CD4-positive, alpha-beta T cell treated with Interferon alpha-2 for 1 hour (primary cell): ENCODE data around the gene ALX3.

ENCODE experiments used
- DNase-seq, 2 donors: peaks; one replicate each; pipeline ENCODE4 v3.0.0-alpha.2; 2020 to 2022

The ALX3 gene

DNA sequence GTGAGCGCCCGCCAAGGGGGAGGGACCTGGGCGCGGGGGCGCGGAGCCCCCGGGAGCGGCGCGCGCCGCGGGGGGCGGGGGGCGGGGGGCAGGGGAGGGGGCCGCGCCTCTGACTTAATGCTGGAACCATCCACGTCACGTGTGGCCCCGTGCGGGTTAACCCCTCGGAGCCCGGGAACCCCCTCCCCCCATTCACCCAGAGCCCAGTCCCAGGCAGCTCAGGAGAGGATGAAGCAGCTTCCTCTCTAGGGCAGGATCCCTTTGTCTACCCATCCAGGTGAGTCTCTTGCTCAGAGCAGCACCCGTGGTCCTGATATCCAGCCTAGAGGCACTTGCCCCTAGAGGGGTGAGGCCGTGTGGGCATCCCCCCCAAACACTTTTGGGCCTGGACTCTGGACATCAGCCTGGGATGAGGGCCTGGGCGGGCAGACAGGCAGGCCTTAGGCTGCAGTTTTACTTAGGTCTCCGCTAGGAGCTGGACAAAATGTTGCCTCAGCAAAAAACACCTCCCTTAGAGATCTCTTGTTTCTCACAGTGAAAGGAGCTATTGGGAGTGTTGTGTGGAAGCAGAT is at the start of gene ALX3:
ALX3 (minus strand) TSS at position 2 of the 572 bp plus-strand sequence. CDS start 60 bp downstream, outside the sequence.
- no peak for DNase-seq

DNA sequence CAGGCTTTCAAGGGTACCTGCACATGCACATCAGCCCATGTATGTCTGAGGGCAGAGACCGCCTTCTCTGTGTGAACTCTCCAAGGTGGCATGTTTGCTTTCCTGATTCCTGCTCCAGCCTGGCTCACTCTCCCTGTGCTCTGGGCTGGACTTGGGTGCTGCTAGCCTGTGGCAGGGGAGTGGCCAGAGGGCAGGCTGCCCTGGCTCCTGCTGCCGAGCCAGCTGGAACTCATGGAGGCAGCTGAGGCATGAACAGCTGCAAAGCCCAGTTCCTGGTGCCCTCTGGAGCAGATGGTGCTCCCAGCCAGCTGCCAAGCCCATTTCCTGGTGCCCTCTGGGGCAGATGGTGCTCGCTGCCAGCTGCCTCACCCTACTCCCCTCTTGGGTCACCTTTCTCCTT is 49.4 kb upstream of the ALX3 start:
- DNase-seq = no peak

DNA sequence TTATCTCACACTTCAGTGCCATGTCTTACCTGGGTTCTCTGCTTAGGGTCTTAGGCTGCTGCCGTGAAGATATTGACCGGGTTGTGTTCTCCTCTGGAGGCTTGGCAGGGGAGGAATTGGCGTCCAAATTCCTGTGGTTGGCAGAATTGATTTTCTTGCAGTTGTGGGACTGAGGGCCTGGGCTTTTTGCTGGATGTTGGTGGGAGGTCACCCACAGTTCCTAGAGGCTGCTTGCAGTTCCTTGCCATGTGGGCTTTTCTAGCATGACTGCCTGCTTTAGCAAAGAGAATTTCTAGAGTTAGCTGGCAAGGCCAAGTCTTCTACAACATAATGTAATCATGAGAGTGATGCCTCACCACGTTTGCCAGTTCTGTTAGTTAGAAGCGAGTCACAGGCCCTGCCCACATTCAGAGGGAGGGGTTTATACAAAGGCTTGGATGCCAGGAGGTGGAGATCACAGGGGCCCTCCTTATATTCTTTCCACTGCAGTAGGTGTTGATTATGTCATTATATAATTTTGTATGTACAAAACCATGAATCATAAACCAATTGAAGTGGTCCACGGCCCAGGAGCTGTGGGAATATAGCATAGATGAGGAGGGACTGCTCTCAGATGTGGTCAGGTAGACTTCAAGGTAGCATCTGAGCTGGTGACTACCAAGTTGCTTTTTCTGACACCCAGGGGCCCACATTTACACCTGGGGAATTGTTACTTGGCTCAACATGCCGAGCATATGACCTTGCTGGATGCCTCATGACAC is 48.3 kb upstream of the ALX3 start:
- no peak for DNase-seq

DNA sequence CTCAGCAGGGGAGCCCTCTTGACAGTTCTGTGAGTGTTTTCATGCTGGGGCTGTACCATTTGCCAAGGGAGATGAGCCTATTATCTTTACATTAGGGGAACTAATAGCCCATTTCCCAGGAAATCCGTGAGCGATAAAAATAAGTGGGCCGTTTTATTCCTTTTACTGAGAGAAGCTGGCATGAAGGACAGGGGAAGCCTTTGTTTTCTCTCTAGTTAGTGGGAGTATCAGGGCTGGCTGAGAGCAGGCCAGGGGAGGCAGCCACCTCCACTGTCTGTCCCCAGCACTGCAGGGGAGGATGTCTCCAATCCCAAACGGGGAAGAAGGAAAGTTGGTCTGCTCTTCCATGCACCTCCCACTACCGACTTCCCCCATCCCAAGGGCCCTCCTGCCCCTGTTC is 44.3 kb upstream of the ALX3 start:
- DNase-seq = no peak

DNA sequence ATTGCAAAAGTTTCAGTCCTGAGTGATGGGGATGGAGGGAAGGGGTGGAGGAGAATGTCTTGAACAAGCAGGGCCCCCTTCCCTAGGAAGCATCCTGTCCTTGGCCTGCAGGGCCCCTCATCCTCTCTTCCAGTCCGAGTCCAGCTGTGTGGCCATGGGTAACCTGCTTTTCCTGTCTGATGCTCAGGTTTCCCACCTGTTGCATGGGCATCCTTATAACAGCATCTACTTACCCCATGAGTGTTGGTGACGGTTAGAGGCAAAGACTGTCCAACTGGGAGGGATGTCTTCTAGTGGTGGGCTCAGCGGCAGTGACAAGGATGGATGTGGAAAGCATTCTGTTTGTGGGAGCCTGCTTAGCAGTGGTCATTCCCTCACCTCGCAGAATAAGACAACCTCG is 43.7 kb upstream of the ALX3 start:
- DNase-seq = no peak

DNA sequence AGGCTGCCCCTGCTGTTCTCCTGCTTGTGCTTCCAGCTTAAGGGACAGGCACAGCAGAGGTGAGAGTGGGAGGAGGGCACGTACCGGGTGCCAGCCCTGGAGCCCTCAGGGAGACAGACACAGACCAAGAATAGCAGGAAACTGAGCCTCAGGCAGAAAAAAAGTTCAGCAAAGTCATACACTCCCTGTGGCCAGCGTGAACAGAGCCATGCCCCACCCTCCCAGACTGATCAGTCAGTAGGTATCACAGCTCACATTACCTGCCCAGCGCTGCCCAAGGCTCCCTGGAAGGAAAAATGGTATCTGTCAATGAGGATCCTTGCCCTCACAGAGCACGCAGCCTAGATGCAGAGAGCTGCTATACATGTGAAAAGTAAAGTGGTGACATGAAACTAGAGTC is 43.1 kb upstream of the ALX3 start:
- DNase-seq = no peak

DNA sequence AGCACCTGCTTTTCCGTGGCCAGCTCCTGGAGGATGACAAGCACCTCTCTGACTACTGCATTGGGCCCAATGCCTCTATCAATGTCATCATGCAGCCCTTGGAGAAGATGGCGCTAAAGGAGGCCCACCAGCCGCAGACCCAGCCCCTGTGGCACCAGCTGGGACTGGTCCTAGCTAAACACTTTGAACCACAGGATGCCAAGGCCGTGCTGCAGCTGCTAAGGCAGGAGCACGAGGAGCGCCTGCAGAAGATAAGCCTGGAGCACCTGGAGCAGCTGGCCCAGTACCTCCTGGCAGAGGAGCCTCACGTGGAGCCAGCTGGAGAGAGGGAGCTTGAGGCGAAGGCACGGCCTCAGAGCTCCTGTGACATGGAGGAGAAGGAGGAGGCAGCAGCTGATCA is 42.2 kb upstream of the ALX3 start:
- DNase-seq = no peak

DNA sequence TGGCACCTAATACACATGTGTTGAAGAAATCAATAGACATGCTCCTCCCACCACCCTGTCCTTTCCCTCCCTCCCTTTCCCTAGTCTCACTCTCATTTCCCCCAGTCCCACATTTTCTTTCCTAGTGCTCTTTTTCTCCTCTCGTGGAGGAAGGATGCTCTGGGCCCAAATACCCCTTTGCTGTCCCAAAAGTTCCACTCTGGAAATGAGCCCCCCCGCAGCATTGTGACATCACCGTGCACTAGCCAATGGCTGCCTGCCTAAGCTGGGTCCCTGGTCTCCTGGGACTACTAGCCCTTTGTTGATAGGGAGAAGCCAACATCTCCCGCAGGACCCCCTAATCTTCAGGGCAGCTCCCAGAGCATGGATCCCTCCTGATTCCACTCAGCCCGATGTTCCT is 41.7 kb upstream of the ALX3 start, which contains the start of gene UBL4B:
UBL4B (plus strand) TSS at position 301 of the 400 bp plus-strand sequence; CDS start at position 393, 92 bp downstream.
- DNase-seq = no peak

DNA sequence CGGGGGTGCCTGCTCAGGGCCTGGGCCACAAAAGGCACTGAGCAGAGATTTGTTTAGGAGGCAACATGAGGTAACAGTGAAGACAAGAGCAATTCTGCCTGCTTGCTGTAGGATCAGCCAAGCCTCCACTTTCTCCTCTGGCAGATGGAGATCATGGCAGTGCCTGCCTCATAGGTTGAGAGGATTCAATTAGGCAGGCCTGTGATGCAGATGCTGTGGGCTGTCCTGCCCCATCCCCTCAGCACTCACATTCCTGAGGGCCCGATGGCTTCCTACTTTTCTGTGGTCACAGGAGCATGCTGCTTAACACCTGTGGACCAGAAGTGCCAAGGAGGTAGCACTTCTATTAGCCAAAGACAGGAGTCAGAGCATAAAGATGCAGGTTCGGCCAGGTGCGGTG is 40.6 kb upstream of the ALX3 start:
- no peak for DNase-seq

DNA sequence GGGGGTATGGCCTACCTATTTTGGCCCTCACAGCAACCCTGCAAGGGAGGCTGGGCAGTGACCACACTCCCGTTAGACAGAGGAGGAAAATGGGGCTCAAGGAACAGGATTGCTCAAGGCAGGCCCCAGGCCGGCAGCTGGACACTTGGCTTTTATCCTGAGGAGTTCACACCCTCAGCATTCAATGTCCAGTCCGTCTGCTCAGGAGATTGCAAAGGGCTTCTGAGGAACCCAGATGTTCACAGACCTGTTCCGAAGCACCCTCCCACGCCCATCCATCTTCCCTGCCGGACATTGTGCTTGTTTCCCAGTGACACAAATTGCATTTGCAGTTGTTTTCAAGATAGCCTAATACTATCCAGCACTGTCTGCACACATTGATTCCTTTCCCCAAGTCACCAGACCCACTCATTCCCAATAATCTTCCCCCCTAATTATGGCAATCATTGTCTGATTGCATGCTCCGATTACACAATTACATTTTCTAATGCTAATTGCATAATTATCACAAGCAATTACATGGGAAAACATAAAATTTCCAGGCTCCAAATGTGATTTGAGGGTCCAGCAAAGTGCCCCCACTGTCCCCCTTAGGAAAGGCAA is 37.5 kb upstream of the ALX3 start:
- no peak for DNase-seq

DNA sequence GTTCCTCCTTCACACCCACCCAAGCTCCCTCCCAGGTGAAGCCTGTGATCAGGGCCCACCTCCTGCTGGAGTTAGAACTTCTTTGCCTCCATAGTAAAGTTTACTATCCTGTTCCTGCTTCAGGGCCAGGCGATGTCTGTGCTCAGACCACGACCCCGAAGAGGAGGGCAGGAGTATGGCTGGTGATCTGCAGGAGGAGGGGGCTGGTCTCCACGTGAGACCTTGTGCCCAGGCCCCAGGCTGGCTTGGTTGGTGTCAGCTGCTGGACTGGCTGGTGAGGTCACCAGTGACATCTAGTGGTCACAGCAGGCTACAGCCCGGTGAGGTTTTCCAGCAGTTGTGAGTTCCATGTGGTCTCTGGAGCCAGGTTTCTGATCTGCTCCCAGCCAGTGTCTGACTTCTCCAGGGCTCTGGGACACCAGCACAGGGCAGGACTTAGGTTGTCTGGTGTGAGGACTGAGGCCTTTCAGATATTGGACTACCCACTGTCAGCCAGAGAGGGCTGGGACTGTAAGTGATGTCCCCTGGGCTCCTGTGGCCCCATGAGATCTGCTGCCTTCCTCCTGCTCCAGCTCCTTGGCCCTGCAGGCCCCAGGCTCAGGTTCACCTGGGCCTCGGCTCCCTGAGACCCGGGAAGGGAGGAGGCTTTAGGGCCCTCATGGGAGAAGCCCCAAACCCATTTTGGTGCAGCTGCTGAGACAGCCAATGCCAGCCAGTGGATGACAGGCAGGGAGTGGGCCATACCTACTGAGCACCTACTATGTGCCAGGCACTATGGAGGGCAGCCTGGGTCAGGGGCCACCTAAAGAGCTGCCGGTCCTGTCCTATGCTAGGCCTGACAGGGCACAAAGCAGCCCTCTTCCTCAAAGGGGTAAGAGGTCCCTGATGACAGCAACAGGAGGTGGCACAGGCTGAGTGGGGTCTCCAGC is 35.8 kb upstream of the ALX3 start:
- peak; percentile 56 to 62 for DNase-seq

DNA sequence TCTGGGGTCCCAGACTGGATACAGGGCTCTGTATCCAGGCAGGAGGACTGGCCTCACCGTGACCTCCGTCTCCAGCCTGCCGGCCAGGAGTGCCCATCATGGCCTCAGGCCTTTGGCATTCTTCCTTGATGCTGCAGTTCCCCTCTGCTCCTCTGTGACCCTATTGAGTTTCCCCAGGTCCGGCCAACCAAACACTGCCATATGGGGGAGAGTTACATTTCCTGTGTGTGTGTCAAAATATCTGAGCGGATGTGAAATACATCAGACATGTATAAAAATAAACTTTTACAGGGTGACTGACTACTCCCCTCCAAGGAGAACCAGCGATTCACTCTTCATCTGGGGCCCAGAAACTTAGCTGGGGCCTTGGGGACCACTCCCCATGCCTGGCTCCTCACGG is 31.6 kb upstream of the ALX3 start:
- DNase-seq = peak in 1 of 2 donors; percentile 8

DNA sequence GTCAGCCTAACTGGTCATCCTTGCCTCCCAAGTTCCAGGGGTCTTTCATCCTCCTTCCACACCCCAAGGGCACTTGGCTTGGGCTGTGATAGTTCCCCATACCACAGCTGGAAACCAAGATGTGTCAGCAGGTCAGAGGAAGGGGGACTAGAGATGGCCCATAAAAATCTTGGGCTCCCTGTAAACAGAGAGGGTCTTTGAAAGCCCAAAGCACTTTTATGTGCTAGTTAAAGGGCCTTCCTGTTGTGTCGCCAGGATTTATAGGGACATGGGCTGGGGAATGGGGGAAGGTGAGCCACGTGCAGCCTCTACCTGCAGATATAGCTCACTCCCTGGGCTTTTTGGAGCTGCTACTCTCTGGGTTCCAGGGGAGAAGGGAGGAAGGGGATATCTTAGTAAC is 29.9 kb upstream of the ALX3 start:
- DNase-seq = no peak

DNA sequence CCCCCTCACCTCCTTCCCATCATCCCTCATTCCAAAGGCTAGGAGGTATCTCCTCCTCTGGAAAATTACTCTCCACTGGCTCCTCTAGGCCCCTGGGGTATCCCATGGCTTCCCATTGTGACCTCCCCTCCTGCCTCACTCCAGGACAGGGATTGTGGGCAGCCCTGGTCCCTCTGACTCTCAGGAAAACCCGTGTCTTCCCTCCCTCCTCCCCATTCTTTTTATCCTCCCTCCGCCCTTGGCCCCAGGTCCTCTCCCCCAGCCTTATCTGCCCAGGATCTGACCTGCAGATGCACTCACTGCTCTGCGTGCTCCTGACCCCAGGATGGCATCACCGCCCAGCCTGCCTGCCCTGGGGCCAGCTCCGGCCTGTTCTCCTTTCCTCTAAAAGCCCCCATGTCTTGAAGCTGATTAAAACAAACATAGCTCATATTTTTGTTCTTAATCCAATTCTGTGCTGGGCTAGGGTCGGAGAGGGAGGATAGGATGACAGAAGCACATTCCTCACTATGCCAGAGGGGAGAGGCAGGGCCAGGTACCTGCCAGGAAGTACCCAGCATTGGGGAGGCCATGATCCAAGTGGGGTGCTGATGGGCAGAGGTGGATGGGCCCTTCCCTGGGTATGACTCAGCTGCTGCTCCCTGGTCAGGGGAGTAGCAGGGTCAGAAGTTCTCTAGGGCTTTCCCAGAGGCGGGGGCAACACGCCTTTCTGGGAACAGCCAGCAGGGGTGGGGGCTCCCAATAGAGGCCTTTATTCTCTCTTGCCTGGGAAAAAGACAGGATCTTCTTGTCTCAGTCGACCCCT is 28.0 kb upstream of the ALX3 start:
- DNase-seq = no peak

DNA sequence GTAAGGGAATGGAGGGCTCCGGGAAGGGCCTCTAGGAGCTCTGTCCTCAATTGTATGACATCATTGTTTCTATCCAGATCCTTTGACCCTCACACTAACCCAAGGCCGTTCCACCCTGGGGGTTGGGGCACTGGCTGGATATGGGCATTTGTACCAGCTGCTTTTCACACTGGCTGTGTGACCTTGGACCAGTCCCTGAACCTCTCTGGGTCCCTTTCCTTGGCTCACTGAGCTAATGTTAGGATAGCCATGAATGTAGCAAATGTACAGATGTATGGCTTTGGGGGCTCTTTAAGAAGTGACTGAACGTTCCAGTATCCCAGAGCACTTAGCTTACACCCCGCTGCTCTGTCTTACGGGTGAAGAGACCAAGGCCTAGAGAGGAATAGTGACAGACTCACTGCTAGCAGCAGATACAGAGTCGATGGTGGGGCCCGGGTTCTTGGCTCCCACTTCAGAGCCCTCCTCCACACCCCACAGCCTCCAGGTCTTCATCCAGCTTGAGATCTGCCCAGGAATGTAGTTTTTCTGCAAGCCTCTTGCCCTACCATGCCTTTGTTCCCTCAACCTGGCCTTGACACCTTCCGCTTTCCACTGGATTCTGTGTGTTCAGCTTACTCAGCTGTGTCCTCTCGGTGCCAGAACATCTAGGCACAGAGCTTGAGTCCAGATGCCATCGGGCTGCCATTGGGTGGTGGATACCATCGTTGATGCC is 27.2 kb upstream of the ALX3 start:
- no peak for DNase-seq

DNA sequence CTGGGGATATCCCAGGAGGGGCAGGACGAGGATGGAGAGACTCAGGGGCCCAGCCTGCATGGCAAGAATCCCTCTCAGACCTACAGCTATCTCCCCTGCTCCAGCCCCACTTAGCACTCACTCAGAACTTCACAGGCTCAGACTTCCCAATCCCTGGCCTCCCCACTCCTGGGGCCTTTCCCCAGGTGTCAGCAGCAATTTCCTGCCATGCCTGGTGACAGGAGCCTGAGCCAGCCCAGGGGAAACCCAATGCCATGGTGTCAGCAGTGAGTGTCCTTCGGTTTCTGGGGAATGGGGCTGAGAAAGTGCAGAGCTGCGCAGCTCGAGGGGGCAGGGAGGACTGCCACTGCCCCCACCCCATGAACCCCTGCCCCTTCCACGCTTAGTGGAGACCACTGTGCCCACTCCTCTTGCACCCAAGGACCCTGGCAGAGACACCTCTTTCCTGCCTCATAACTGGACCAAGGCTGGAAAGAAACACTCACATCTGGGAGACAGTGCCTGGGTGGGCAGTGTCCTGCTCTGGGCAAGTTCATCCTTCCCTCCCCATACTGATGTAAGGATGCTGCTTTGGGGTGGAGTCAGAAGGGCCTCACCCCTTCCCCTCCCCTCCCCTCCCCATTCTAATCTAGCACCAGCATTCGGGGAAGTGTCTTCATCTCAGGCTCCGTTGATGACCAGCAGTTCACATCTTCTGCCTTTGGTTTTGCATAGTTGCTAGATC is 24.6 kb upstream of the ALX3 start:
- DNase-seq = no peak

DNA sequence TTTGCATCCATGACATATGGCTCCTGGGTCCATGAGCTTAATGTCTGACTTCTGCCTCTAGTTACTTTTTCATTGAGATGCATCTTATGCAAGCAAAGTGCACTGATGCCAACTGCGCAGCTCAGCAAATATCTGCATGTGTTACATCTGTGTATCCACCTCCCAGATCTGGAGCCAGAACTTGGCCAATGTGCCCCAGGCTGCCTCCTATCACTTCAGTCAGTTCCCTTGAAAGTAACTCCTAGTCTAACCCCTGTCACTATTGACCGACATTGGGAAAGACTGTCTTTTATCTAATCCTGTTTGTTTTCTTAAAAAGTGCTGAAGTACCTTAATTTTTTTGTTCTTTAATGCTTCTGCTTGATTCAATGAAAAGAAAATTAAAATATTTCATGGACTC is 22.5 kb upstream of the ALX3 start:
- no peak for DNase-seq

DNA sequence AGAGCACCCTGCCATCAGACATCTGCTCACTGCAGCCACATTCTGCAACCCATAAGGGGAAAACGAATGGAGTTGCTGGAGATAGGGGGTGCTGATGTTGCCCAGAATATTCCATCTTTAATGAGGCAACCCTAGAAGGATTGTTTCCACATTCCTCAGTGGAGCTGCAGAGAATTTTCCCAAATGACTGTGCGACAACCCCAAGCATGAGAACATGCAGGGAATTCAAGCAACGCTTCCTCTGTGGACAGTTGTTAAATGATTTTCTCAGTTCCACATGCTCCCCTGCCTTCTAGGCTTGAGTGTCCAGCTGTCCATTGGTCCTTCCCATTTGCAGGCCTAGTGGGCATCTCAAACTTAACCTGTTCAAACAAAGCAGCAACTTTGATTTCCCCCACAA is 21.3 kb upstream of the ALX3 start:
- DNase-seq = no peak

DNA sequence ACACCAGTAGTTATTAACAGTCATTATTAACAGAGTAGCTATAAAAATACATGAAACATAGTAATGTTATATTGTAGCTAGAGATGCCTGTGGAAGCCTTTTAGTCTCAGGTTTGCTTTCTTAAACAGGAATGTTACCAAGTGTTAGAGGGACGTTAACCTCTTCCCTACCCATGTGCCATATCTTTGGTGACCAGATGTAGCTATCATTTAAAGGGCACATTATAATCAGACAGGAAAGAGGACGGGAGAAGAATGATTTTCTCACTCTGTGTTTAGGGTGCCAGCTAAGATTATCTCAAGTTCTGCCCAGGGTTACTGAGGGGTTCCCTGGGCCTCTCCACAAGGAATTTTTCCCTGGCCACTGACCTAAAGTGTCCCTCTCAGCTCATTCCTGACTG is 20.9 kb upstream of the ALX3 start:
- no peak for DNase-seq

DNA sequence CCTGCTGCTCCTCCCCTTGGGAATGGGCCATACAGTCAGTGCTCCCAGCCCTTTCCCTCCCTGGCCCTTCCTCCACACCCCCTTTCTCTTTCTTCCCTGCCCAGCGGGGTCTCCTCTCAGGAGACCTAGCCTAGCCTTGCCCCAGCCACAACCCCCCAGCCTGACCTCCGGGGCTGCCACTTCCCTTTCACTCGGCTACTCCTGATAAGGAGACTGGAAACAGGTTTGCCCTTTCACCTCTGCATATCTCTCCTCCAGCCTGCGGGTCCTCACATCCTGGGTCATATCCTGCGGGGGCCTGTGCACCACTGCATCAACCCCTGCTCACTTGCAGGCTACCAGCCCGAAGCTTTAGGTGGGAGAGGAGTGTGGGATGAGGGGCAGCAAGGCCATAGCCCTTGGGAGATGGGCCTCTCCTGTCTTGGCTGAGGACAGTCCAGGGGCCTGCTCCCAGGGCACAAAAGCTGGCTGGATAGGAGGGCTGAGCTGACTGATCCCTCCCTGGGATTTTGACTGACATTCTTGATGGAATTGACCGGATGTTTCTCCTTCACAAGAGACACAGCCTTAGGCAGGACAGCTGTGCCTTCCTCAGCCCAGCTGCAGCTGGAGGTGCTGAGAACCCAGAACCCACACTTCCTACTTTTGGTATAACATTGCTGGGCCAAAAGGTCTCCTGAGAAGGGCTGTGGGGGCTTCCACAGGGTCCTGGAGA is 19.2 kb upstream of the ALX3 start:
- DNase-seq = no peak
